ENCODE measurements around the gene BCL6B.
"Not testable (repeated sequence)": the region's sequence is repeated elsewhere in the genome, so short reads cannot be mapped to it uniquely, and the experiment has no call there.

The BCL6B gene

GRCh38 chr17:7029096-7029495 lies 6.2 kb downstream of the BCL6B start:
- DNase-seq (ENCODE audit: low read depth) = no peak

- DNase-seq (ENCODE audit: low read depth) = no peak
These were observed 6.8 kb downstream of the BCL6B start for GRCh38 chr17:7029659-7030058.

- no peak for DNase-seq (ENCODE audit: low read depth)
These were observed 12.2 kb downstream of the BCL6B start for GRCh38 chr17:7034955-7035590.

- peak; percentile 88 for DNase-seq (ENCODE audit: low read depth)
These were observed 12.9 kb downstream of the BCL6B start, which contains the start of gene SLC16A13 for GRCh38 chr17:7035591-7036368. Gene SLC16A13, plus strand, starts transcription at chr17:7036015. Its CDS starts 368 bp downstream, at chr17:7036383.

GRCh38 chr17:7038025-7038862 lies 15.4 kb downstream of the BCL6B start:
- no peak for DNase-seq (ENCODE audit: low read depth)

- DNase-seq (ENCODE audit: low read depth) = no peak
These were observed 17.0 kb downstream of the BCL6B start for GRCh38 chr17:7039832-7040231.

- DNase-seq (ENCODE audit: low read depth) = no peak
These were observed 19.0 kb downstream of the BCL6B start for GRCh38 chr17:7041607-7042500.

- no peak for DNase-seq (ENCODE audit: low read depth)
These were observed 19.8 kb downstream of the BCL6B start for GRCh38 chr17:7042501-7043181.

- DNase-seq (ENCODE audit: low read depth) = no peak
These were observed 20.3 kb downstream of the BCL6B start for GRCh38 chr17:7043182-7043496.

- DNase-seq (ENCODE audit: low read depth) = no peak
These were observed 20.8 kb downstream of the BCL6B start, which contains the start of gene SLC16A11 for GRCh38 chr17:7043497-7044198. Gene SLC16A11, minus strand, starts transcription at chr17:7044092. Its CDS starts 579 bp downstream, at chr17:7043513.

- DNase-seq (ENCODE audit: low read depth) = peak; percentile 59
These were observed 22.8 kb downstream of the BCL6B start for GRCh38 chr17:7045492-7046126.

GRCh38 chr17:7046127-7046724 lies 23.4 kb downstream of the BCL6B start:
- DNase-seq (ENCODE audit: low read depth) = no peak

GRCh38 chr17:7046725-7047397 lies 24.0 kb downstream of the BCL6B start:
- DNase-seq (ENCODE audit: low read depth) = not testable (repeated sequence)

GRCh38 chr17:7047566-7047965 lies 24.7 kb downstream of the BCL6B start:
- DNase-seq (ENCODE audit: low read depth) = no peak

GRCh38 chr17:7048968-7049367 lies 26.1 kb downstream of the BCL6B start:
- no peak for DNase-seq (ENCODE audit: low read depth)

GRCh38 chr17:7050583-7050982 lies 27.7 kb downstream of the BCL6B start:
- DNase-seq (ENCODE audit: low read depth) = not testable (repeated sequence)

GRCh38 chr17:7056386-7056785 lies 33.5 kb downstream of the BCL6B start:
- DNase-seq (ENCODE audit: low read depth) = no peak

- no peak for DNase-seq (ENCODE audit: low read depth)
These were observed 36.1 kb downstream of the BCL6B start for GRCh38 chr17:7058831-7059447.

Measured in HS-5 (cell line).